ENCODE measurements around the gene TMEM53.

GRCh38 chr1:44694863-44695478 lies 20.7 kb upstream of the TMEM53 start:
- TF ChIP-seq, protein P1, sequence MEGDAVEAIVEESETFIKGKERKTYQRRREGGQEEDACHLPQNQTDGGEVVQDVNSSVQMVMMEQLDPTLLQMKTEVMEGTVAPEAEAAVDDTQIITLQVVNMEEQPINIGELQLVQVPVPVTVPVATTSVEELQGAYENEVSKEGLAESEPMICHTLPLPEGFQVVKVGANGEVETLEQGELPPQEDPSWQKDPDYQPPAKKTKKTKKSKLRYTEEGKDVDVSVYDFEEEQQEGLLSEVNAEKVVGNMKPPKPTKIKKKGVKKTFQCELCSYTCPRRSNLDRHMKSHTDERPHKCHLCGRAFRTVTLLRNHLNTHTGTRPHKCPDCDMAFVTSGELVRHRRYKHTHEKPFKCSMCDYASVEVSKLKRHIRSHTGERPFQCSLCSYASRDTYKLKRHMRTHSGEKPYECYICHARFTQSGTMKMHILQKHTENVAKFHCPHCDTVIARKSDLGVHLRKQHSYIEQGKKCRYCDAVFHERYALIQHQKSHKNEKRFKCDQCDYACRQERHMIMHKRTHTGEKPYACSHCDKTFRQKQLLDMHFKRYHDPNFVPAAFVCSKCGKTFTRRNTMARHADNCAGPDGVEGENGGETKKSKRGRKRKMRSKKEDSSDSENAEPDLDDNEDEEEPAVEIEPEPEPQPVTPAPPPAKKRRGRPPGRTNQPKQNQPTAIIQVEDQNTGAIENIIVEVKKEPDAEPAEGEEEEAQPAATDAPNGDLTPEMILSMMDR (IDR thresholded peaks at IDR 0.05): no peak
- TF ChIP-seq EP300 (IDR thresholded peaks at IDR 0.05) (no peak), POLR2AphosphoS5 (IDR thresholded peaks at IDR 0.05) (no peak)

Data from stomach (tissue), 4 donors.